NCI-H2107 treated with DMSO at 0.1 percent for 48 hours (cell line): Measurements from ENCODE around the gene ARCN1.
A peak's percentile ranks its signal among the peaks of the same experiment; 100 is the strongest.
"Not testable (repeated sequence)": the region's sequence is repeated elsewhere in the genome, so short reads cannot be mapped to it uniquely, and the experiment has no call there.

Experiments
- DNase-seq: peaks from one replicate; lab custom pipeline; 2025; ENCODE audit not compliant: unreplicated experiment; lab: John Stamatoyannopoulos, UW

Gene ARCN1

GRCh38 chr11:118544010-118544646 is 28.1 kb upstream of the ARCN1 start:
- DNase-seq = no peak

- no peak for DNase-seq
These were observed 27.6 kb upstream of the ARCN1 start for GRCh38 chr11:118544647-118545010.

GRCh38 chr11:118545533-118545932 is 26.7 kb upstream of the ARCN1 start:
- DNase-seq = no peak

GRCh38 chr11:118547132-118547531 is 25.1 kb upstream of the ARCN1 start:
- no peak for DNase-seq

- no peak for DNase-seq
These were observed 19.9 kb upstream of the ARCN1 start for GRCh38 chr11:118552341-118552740.

- DNase-seq = no peak
These were observed 11.4 kb upstream of the ARCN1 start for GRCh38 chr11:118560806-118561205.

- no peak for DNase-seq
These were observed 7.2 kb upstream of the ARCN1 start for GRCh38 chr11:118565051-118565450.

- DNase-seq = no peak
These were observed 2.5 kb upstream of the ARCN1 start for GRCh38 chr11:118569670-118570069.

GRCh38 chr11:118570787-118571186 is 1.4 kb upstream of the ARCN1 start:
- DNase-seq = no peak

- not testable (repeated sequence) for DNase-seq
These were observed 528 bp upstream of the ARCN1 start for GRCh38 chr11:118571701-118572060.

GRCh38 chr11:118572981-118573550 is 857 bp downstream of the ARCN1 start:
- DNase-seq = no peak

GRCh38 chr11:118574636-118575035 is 2.4 kb downstream of the ARCN1 start:
- DNase-seq = no peak

- DNase-seq = not testable (repeated sequence)
These were observed 5.8 kb downstream of the ARCN1 start for GRCh38 chr11:118577995-118578394.

GRCh38 chr11:118581057-118581456 is 8.8 kb downstream of the ARCN1 start:
- DNase-seq = peak; percentile 21

- no peak for DNase-seq
These were observed 15.7 kb downstream of the ARCN1 start for GRCh38 chr11:118587952-118588351.

GRCh38 chr11:118592616-118593367 is 20.6 kb downstream of the ARCN1 start:
- no peak for DNase-seq

- peak; percentile 55 for DNase-seq
These were observed 22.8 kb downstream of the ARCN1 start for GRCh38 chr11:118594984-118595383.

GRCh38 chr11:118596224-118597146 is 24.3 kb downstream of the ARCN1 start:
- no peak for DNase-seq

- DNase-seq = no peak
These were observed 25.3 kb downstream of the ARCN1 start for GRCh38 chr11:118597556-118597955.

- no peak for DNase-seq
These were observed 30.1 kb downstream of the ARCN1 start for GRCh38 chr11:118602331-118602730.

- DNase-seq = not testable (repeated sequence)
These were observed 31.5 kb downstream of the ARCN1 start for GRCh38 chr11:118603709-118604108.
